Raji (cell line): ENCODE results near the gene TOX3.

ENCODE experiments used
- POLR2A ChIP-seq: IDR thresholded peaks from 2 replicates; pipeline ENCODE4 v1.6.1; 2011; ENCODE audit warnings: low read depth, low read length, control low read depth; ENCODE audit not compliant: insufficient read depth

The TOX3 gene

DNA sequence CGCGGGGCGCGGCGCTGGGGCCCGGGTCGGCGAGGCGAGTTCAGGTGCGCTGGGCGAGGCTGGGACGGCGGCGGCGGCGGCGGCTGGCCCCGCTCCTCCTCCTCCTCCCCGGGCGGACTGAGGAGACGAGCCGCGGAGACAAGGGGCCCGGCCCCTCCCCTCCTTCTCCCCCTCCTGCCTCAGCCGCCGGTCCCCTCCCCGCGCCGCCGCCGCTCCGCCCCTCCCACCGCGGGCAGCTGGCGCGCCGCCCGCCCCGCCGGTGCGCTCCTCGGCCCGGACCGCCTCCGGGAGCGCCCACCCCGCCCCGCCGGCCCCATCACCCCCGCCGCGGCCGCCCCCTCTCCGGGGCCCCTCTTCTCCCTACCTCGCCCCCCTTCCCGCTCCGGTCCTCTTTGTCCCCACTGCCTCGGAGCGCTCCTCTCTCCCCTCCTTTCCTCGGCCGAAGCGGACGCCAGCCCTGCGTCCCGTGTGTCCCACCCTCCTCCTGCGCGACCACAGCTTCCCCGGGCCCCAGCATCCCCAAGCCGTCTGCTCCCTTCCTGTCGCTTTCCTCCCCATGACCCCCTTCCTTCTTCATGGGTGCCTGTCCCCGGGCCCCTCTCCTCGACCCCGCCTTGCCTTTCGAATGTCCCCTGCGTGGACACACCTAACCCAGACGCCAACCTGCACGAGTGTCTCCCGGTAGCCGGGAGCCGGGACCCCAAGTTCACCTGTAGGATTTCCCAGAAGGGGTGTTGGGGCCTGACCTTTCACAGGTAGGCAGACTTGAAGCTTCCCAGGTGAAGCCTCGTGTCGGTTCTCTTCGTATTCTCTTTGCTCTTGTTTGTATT is at the start of gene TOX3:
TSS of gene TOX3 (minus strand) at position 140 of the 830 bp plus-strand sequence. CDS start 420 bp downstream, outside the sequence.
- TF ChIP-seq POLR2A: no peak

DNA sequence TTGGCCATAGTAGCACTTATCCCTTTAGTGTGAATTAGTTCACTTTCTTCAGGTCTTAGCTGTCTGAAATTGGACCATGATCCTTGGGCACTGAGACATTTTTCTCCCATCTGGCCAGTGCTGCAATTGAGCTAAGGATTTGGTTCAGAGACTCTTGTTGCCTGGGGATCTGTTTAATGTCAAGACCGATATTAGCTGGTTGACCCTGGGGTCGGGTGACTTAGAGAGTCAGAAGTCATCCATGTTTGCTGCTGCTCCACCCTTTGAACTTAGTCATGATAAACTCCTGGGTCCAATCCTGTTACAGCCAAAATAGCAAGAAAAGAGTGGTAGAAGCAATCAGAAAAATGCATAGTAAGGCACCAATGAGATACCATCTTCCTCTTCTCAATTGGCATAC is 45.8 kb upstream of the TOX3 start:
- TF ChIP-seq POLR2A: no peak

DNA sequence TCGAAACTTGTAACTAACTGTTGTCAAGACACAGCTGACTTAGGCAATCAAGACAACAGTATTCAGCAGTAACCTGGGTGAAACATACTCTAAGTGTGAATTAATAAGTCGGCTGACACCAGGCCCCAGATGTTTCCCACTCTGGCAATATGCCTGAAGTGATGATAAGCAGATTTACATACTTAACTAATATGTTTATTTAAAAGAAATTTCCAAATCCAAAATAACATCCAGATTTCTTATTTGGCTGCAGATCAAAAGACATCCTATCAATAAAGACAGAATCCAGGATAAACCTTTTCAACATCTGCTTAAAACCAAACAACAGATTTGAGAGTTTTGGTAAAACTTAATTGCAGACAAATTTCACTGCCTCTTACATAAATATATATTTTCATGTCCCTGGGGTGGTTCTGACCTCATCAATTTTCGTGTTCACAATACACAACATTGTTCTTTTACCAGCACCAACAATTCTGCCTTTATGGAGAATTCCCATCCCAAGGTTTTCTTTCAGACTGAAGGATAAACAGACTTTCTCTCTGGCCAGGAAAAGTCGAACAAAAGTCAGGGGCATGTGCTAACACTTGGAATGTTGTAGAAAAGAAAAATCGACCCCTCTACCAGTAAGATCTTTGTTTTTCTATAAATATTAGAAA is 45.1 kb upstream of the TOX3 start:
- TF ChIP-seq POLR2A: no peak

DNA sequence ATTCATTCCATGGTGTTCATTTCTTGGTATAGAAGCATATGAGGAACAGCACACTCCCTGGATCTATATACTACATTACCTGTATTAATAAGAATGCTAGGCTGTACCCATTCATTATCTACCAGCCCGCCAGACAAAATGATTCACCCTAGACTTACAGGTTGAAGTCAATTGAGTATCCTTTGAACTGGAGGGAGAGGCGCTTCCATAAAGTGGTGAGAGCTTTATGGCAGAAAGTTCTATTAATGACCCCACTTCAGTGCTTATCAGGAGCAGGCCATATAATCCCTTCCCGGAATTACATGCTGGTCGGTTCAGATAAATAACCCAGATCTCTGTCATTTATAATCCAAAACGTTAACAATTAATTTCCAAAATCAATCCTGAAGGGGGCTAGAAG is 44.5 kb upstream of the TOX3 start:
- TF ChIP-seq POLR2A: no peak

DNA sequence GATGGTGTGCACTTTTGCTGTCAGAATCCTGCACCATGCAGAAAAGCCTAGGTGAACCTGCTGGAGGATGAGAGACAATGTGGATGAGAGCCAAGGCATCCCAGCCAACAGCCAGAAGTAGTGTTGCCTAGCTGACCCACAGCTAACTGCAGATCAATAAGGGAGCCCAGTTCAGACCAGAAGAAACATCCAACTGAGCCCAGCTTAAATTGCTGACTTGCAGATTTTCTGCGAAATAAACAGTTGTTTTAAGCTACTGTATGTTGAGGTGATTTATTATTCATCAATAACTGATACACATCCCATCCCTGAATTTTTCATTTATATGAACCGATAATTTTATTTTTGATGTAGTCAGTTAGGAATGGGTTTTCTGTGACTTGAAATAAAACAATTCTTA is 39.2 kb upstream of the TOX3 start:
- no peak for TF ChIP-seq POLR2A

DNA sequence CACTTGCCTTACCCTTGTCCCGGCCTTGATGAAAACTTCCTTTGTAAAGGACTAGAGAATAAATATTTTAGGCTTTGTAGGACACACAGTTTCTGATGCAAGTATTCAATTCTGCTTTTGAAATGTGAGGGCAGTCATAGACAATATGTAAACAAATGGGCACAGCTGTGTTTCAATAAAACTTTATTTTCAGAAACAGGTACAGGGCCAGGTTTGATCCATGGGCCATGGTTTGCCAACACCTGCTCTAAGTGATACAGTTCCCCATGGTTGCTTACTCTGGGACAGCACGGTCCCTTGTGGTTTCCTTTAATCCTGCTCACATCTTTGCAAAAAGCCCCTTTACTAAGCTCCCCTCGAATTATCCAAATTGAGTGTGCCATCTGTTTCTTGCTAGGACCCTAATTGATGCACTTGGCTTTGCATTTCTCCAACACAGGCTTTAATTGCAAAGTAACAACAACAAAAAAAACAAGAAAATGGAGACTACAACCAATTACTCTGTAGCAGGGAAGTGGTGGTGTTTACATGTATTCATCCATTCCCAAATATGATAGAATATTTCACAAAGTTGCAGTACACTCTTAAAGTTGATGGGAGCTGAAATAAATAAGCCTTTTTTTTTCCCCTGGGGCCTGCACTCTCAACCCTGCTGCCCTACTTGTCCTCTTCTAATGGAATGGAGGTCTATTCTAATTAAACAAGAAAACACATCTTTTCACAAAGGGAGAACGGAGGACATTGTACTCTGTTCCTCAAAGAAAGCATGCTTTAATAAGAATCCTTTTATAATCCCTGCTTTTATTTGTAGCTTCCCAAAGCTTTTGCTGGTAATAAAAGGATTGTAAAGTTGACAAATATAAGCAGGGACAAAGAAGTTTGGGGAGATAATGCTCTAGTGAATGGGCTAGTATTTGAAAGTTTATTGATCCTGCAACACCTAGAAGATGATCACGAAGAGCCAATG is 37.7 kb upstream of the TOX3 start:
- no peak for TF ChIP-seq POLR2A

DNA sequence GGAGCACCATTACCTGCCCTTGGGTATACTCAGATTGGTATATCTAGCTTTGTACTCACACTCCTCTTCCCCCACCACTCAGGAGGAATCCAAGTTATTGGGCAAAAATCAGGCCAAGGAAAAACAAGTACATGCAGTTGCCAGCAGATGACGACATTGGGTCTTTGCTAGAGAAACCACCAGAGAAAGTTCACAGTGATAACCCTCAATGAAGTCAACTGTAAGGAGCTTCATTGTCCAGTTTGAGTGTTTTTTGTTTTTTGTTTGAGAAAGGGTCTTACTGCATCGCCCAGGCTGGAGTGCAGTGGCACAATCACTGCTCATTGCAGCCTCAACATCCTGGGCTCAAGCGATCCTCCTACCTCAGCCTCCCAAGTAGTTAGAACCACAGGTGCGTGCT is 34.6 kb upstream of the TOX3 start:
- TF ChIP-seq POLR2A: no peak

DNA sequence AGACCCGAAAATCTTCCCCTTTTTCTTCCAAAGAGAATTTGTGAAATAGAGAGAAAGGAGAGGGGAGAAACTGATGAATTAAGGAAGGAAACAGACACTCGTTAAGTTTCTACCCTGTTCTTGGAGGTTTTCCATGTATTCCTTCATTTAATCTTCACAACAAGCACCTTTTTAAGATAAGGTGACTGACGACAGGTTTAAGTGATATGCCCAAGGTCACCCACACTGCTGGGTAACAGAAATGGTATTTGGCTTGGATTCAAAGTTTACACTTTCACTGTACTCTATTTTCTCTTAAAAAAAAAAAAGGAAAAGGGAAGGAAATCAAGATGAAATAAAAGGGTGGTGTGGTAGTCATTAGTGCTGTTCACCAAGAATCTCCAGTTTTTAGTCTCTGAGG is 33.5 kb upstream of the TOX3 start:
- no peak for TF ChIP-seq POLR2A

DNA sequence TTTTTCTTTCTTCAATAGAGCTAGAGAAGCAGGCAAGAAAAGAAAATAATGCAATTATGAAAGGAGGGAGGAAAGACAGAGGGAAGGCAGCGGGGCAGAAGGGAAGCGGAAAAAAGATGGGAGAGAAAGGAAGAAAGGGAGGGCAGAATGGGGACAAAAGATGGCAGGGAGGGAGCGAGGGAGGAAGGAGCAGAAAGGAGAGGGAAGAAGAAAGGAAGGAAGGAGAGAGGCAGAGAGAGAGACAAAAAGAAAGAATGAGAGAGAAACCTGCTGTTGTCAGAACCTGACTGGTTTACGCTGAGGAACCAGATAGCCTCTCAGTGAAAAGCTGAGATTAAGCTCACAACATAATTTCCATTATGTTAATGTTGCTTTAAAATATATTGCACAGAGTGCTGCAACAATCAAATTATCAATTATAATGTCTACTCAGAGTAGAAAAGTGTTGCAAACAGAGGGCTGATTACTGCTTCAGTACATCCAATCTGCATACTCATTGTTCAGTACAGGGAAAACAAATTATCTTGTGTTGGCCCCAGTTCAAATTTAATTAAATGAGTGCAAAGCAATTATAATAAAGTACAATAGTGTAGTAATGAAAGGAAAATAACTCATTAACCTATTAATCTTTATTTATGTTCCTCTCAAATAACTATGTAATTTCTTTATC is 32.0 kb upstream of the TOX3 start:
- no peak for TF ChIP-seq POLR2A

DNA sequence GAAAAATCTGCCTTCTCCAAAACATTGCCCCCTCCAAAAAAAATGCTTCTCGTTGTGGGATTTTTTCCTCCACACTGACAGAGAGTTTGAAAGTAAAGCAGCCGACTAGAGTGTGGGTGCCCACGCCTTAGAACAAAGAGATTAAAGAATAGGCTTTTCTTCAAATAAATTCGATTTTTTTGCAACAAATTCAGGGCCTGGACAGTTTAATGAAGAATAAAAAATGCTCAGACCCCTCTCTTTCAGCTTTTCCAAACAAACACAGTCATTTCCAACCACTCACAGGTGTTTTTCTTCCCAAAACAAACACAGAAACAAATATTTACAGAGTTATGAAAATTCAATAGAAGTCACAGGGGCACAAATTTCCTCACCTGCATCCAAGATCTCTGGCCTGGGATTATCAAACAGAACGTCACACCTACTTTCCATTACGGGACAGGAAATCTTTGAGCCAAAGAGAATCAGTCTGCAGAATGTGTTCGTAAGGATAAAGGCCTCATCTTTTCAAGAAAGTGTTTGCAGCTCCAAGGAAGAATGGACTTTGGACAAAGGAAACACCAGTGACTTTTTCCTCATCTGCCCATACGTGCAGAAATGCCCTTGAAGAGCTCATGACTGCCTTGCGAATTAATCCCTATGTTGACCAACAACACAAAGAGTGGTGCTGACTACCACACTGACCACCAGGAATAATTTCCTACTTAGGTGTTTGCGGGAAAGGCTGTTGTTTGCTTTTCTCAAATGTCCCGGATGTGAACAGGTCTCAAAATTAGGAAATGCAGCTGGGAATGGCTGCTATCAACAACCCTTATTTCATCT is 31.3 kb upstream of the TOX3 start:
- no peak for TF ChIP-seq POLR2A

DNA sequence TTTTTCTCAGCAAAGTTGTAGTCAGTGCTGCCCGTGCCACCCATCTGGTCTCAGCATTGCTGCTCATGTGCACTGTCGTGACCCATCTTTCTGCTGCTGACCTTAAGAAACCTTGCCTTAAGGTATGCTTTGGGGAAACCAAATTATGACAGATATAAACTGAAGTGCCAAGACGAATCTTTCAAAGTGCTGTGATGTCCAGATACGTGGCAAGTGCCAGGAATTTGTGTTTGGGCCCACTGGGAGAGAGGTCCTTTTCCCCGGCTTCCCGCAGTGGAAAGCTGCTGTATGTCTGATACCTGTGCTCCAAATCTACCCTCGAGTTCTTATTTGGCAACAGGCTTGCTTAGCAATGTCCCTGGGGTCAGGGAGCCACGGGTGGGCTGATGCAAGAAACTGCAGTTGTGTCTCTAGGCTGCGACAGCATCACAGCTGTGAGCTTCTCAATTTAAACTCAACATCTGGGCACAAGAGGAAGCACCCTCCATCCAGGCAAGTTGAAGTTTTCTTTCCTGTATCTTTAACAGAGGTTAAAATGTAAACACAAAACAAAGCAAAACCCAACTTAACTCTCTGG is 30.3 kb upstream of the TOX3 start:
- TF ChIP-seq POLR2A: no peak

DNA sequence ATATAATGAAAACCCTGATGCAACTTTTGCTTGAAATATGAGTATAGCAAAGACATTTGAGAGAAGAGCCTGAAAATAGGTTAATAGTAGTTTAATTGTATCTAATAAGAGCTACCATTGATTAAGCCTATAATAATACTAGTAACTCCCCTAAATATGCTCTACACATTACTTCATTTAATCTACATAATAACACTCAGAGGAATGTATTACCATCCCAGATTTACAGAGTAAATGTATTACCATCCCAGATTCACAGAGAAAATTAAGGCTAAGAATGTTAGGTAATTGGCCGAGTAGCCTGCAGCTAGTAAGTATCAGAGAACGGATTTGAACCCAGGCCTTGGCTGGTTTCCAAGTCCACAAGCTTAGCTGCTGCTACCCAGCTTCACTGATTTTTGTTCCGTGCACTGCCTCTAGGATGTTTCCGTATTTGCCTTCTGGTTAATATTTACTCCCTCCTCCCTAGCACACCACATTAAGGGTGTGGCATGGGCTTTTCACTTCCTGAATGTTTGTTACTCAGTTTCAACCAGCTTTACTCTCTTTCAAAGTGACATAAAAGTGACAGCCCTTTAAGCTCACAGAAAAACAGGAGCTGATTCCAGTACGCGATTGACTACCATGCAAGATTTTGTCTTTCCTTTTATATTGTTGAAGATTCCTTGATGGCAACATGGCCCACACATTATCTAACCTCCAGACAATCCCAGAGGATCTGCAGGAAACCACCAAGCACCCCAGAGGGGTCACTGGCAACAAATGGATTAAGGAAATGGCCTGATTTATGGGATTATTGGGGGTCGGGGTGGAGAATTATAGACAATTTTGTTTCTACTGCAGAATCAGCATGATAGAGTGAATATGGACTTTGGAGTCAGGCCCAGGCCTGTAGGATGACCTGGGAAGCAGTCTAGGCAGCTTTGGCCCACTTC is 26.7 kb upstream of the TOX3 start:
- no peak for TF ChIP-seq POLR2A

DNA sequence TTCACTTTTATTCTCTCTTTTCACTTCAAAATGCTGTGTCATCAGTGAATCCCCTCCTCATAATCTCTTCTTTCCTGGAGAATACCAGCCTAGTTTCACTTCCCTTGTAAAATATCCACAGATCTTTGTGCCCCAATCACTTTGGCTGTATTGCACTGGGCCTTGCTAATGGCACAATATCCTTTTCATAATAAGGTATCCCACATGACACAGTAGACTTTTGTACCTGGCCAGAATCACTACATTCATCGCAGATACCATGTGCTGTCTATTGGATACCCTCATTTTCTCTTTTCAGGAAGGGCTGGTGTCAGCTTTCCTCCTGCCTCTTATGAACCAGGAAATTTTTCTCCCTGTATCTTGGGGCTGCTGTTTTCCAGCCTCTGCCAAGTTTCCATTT is 25.7 kb upstream of the TOX3 start:
- TF ChIP-seq POLR2A: no peak
